GM18951 (cell line): Measurements from ENCODE around the gene KRT83.

ENCODE experiments used
- POLR2A ChIP-seq: IDR thresholded peaks from 4 replicates; pipeline ENCODE4 v1.6.1; 2011; ENCODE audit warnings: mild to moderate bottlenecking; ENCODE audit not compliant: insufficient read length, insufficient read depth; ENCODE audit errors: extremely low read depth
- in situ Hi-C: fragments of 300-500 bp; cut with MboI; formaldehyde crosslinking; loops from one replicate; pipeline ENCODE4 v1.12.0; 2022; ENCODE audit warnings: low sequenced_read_pairs, mixed read lengths, inconsistent platforms; ENCODE audit not compliant: unreplicated experiment

KRT83 gene

DNA sequence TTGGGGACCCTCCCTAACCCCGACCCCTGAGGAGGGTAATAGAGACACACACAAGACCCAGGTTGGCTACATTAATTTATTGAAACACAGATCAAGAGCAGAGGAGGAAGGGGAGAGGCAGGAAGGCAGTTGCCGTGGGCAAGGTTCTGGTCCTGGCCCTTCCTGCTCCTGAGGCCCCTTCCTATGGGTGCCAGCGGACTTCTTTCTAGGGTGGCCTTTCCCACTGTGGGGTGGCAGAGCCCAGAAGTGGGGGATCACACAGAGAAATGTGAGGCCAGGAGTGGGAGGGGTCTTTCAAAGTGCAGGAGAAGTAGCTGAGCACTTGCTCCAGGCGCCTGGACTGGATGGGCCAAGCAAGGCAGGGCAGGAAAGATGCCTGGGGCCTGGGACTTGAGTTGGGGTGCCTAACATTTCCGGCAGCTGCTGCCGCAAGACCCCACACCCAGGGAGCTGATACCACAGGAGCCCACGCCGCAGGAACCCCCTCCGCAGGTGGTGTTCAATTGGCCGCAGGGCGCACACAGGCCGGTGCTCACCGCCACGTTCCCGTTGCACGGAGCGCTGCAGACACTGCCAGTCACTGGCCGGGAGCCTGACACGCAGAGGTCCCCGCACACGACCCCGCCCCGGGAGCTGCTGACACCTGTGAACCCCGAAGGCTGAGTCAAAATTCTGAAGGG, 35.2 kb downstream of the KRT83 start:
- TF ChIP-seq POLR2A = no peak
- in situ Hi-C loops = no loop called here

GRCh38 chr12:52285172-52285745, 35.9 kb downstream of the KRT83 start:
- in situ Hi-C loops = no loop called here
- TF ChIP-seq POLR2A = no peak

GRCh38 chr12:52284562-52285171, 36.5 kb downstream of the KRT83 start:
- in situ Hi-C loops = no loop called here

GRCh38 chr12:52280796-52281560, 40.2 kb downstream of the KRT83 start:
- in situ Hi-C loops = no loop called here
- TF ChIP-seq POLR2A = no peak

More at GRCh38 chr12:52284562-52285171, 36.5 kb downstream of the KRT83 start:
- TF ChIP-seq POLR2A = no peak

GRCh38 chr12:52280319-52280795, 40.8 kb downstream of the KRT83 start:
- no peak for TF ChIP-seq POLR2A
- in situ Hi-C loops = no loop called here

GRCh38 chr12:52279422-52280318, 41.5 kb downstream of the KRT83 start:
- in situ Hi-C loops = no loop called here
- TF ChIP-seq POLR2A = no peak

GRCh38 chr12:52278575-52279421, 42.4 kb downstream of the KRT83 start:
- TF ChIP-seq POLR2A = no peak
- in situ Hi-C loops = no loop called here

DNA sequence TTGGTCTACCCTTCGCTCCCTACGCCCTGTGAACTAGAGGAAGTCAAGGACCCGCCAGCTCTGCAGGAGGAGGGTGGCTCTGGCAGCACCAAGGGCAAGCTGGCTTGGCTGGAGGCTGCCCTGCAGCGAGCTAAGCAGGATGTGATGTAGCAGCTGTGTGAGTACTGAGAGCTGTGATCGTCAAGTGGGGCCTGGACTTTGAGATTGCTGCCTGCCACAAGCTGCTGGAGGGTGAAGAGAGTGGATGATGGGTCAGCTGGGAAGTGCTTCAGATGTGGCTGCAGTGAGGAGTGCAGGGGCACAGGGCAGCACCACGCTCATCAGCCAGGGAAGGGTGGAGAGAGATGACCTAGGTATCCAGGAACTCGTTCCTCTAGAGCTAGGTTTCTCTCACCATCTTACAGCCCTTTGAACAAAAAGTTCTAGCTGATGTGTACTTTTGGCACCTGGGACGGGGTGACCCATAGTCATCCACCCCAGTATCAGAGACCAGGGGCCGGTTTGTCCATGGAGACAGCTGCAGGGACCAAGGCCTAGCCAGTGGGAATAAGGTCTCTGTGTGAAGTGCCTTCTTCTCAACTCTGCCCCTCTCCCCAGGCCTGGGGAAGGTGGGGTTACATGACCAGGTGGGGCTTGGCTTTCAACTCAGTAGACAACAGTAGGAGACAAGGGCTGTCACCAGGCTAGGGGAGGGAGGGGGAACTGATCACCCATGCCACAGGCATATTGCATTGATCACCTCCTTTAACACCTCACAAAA, 43.5 kb downstream of the KRT83 start:
- no peak for TF ChIP-seq POLR2A
- in situ Hi-C loops = no loop called here

DNA sequence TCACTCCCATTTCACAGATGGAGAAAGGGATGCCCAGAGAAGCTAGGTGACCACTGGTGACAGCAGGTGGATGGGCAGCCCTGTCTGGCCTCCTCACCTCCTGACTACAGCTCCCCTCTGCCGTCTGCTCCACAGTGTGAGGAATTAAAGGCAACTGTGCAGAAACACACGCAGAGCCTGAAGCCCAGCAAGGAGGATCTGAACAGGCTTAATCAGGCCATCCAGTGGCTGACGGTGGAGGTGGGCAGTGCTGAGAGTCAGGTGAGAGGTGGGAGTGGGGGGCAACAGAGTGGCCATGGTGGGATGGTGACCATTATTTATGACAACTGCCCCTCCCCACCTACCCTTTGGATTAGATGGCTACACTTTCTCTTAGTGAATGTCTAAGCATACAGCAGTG, 45.5 kb downstream of the KRT83 start:
- TF ChIP-seq POLR2A = no peak
- in situ Hi-C loops = no loop called here

DNA sequence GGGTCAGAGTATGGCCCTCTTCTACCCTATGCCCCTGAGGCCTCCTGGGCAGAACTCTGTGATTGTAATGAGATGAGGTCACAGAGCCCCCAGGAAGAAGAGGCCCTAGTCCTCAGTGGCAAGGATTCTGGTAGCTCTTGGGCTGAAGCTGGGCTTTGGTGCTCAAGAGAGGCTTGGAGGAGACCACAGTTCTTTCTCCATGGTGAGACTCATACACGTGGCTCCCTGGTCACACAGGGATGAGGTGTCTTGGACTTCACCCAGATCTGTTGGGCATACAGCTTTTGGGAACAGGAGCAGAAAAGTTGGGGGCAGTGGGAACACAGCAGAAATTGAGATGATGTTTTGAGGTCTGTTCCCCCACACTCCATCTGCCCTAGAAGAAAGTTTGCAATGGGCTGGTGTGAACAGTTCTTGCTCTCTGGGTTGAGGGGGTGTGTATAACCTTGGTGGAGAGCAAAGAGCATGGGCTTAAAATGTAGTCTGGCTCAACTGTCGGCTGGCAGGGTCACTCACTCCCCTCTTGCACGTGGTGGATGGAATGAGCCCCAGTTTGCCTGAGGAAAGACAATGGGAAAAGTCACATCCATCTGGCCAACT, 46.6 kb downstream of the KRT83 start, which contains the start of gene KRT86:
Gene KRT86, plus strand, starts transcription at position 125 of the 600 bp plus-strand sequence. CDS start 27,272 bp downstream, outside the sequence.
- no peak for TF ChIP-seq POLR2A
- in situ Hi-C loops = no loop called here

DNA sequence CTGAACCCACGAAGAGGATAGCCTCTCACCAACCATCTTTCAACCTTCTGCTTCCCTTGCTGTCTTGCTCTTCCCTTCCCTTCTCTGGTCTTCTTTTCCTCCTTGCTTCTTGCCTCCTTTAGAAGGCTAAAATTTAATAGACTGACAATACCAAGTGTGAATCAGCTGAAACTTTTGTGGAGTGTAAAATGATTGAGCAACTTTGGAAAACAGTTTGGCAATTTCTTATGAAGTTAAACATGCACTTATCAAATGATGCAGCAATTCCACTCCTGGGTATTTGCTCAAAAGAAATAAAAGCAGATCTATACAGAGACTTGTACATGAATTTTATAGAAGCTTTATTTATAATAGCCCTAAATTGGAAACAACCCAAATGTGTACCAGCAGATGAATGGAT, 50.0 kb downstream of the KRT83 start:
- TF ChIP-seq POLR2A = no peak
- in situ Hi-C loops = no loop called here
